Renal cortical epithelial cell (primary cell): ENCODE measurements around the gene GTPBP3. TPM values are rescaled to one million over a fixed set of nuclear protein-coding genes. Genes with fewer than 3 reads are reported as not detected.

Experiments
- DNase-seq: peaks from one replicate; pipeline ENCODE4 v3.0.0-alpha.2; 2011; ENCODE audit warnings: low read depth
- total RNA-seq: library from RNA; depleted of rRNA; stranded (reverse); fragments of >200 nt; gene quantifications from 2 replicates; pipeline ENCODE4 v1.2.3, GENCODE V29; 2014

Gene GTPBP3
- total RNA-seq, 1 donor from 2014 or later, result 19.6 TPM

DNA sequence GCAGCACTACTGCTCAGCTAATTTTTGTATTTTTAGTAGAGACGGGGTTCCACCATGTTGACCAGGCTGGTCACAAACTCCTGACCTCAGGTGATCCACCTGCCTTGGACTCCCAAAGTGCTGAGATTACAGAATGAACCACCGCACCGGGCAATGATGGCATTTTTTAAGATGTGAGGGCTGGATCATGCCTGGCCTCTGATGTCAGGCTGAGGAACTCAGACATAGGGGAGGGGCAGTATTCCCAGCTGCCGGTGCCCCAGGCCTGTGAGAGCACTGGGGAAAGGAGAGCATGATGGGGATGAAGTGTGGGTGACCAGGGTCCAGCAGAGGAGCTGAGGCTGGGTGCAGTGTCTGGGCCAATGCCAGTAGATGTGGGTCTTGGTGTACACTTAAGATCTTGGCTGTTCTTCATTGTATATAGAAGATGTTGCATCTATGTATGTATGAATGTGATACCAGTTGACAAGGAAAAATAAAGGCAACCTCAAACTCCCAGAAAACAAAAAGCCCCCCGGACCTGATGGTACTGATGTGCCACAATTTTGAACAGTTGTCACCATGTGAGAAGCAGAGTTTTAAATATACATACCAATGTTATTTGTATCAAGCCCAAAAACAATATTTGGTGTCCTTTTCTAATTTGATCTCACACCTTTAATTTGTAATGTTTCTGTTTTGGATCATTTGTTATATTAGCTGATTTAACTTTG is 43.2 kb downstream of the GTPBP3 start:
- no peak for DNase-seq

DNA sequence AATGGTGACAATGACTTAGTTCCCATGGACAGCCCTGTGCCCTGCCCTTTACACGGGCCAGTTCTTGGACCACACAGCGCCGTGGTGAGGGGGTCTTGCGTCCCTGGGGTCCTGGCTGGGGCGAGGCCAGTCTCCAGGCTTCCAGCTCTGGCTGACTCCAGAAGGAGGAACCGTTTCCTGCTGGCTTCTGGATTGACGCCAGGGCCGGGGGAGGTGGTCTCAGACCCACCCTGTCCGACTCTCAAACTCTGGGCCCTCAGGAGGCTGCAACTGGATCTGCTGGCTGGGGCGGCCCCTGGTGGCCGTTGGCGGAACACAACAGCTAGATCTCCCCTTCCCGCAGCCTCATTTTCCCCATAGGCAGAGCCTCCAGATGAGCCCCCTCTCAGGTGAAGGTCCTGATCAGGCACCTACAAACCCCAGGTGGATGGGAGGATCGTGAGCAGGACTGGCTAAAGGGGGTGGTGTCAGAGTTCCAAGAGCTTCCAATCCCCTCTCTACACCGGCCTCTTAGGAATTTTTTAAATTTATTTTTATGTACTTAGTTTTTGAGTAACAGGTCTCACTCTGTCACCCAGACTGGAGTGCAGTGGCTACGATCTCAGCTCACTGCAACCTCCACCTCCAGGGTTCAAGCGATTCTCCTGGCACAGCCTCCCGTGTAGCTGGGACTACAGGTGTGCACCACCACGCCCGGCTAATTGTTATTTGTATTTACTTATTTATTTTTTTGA is 48.7 kb downstream of the GTPBP3 start:
- peak; percentile 15 for DNase-seq

DNA sequence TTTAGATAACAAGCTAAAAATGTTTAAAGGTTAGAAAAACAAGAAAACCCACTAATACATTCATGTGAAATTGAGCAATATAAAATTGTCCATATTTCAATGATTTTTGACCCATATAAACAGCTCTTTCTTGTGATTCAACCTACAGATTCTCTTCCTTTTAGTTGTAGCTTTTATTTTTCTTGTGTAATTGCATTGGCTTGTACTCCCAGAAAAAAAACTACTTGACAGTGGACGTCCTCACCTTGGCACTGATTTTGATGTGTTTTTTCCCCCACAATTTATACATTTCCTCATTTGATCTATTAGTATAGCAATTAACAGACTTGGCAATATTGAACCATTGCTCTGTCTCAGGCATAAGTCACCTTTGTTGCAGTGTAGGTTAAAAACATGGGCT is 51.9 kb downstream of the GTPBP3 start:
- no peak for DNase-seq

DNA sequence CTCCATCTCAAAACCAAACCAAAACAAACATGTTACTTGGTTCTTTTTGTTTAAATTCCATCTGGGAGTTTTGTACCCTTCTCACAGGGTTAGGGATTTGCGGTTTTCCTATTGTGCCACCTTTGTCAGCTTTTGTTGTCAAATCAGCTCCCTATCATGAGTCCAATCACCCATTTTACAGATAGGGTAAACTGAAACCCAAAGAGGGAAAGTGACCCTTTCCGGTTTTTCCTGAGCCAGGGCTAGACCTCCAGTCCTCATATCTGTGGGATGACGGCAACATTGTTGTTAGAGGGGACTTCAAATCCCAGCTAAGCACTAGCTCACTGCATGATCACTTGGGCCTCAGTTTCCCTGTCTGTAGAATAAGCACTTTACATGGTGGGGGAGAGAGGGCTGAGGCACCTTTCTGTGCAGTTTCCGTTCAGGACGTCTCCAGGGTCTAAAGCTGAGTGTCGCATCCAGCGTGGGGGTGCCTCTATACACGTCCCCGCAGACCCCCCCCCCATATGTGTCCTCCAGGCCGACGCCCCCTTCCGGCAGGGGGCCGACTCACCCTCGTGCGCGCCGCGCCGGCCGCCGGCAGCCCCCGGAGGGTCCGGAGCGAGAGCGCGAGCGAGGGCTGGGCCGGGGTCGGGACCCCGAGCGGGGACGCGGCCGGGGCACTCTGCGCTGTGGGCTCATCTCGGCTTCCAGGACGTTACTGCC is 52.8 kb downstream of the GTPBP3 start:
- no peak for DNase-seq

DNA sequence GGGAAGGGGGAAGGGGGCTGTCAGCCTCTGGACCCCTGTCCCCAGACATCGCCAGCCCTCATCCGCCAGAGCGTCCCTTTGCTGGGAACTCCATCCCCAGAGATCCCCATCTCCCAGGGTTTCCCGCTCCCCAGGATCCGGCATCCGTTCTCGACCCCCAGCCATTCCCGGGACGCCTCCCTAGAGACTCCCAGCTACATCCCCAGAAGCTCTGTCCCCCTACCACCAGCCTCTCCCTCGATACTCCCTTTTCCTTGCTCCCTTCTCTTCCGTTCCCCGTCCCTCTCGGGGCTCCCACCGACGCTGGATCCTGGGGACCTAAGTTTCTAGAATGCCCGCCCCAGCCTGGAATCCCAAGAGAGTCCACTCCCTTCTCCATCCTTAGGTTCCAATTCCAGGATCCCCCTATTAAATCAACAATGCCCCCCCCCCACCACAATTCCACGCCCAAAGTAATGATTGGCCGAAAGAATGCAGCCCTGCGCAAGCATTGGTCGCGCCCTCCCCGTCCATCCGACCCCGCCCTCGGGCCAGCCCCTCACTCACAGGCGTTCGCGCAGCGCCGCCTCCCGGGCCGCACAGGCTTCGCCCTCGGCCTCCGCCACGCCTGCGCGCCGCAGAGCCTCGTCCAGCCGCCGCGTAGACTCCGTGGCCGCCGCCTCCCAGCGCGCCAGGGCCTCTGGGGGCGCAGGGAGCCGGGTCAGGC is 53.5 kb downstream of the GTPBP3 start:
- peak; percentile 72 for DNase-seq

DNA sequence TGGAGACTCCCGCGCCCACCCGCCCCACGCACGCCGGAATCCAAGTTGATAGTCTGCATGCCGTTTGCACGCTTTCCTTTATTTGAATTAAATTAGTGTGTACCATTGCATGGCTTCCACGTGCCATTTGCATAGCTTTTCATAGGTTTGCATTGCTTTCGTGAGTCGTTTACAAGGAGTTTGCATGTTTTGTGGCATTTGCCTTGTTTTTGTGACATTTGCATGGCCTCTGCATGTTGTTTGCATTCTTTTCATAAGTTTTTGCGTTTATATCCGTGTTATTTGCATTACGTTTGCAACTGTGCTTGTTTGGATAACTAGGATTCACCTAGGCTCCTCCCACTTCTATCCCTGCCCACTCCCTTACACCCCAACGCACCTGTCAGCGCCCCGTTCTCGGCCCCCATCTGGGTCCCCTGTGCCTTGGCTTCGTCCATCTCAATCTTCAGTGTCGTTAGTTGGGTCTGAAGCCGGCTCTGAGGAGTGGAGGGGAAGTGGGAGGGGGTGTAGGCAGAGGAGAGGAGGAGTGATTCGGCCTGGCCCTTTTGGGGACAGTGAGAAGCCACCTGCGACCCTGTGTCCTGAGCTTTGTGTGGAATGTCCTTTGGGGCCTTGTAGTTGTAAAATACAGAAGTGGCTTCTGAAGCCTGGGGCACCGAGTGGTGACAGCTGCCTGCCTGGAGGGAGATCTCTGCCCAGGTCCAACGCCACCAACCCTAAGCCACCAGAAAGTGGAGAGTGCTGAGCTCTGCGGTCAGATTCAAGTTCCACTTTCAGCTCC is 54.2 kb downstream of the GTPBP3 start:
- DNase-seq, result no peak

Other genes with a start within 250 kb of the GTPBP3 start
- gene USE1, start 122.2 kb upstream of the GTPBP3 start, total RNA-seq, result 19.6 and 22.3 TPM in 2 replicates
- 4.5 TPM in 1 of 2 replicates, not detected in the other for gene OCEL1, start 111.3 kb upstream of the GTPBP3 start, total RNA-seq
- gene NR2F6, start 91.6 kb upstream of the GTPBP3 start, total RNA-seq, result 75.7 and 118 TPM in 2 replicates
- 0.20 TPM in 1 of 2 replicates, not detected in the other for gene USHBP1, start 72.8 kb upstream of the GTPBP3 start, total RNA-seq
- gene BABAM1, start 70.1 kb upstream of the GTPBP3 start, total RNA-seq, result 75.3 and 119 TPM in 2 replicates
- gene ANKLE1, start 55.7 kb upstream of the GTPBP3 start, total RNA-seq, result 0.52 and 1.1 TPM in 2 replicates
- 11.8 and 19.4 TPM in 2 replicates for gene ABHD8, start 34.1 kb upstream of the GTPBP3 start, total RNA-seq
- 54.2 and 57.8 TPM in 2 replicates for gene MRPL34, start 31.7 kb upstream of the GTPBP3 start, total RNA-seq
- gene DDA1, start 28.0 kb upstream of the GTPBP3 start, total RNA-seq, result 30.3 and 36.3 TPM in 2 replicates
- gene ANO8, start 2.7 kb upstream of the GTPBP3 start, total RNA-seq, result 5.9 and 10.3 TPM in 2 replicates
- gene PLVAP, start 39.8 kb downstream of the GTPBP3 start, total RNA-seq, result 0.10 and 0.52 TPM in 2 replicates
- 0.20 TPM in 1 of 2 replicates, not detected in the other for gene CCDC194, start 56.6 kb downstream of the GTPBP3 start, total RNA-seq
- 101 and 183 TPM in 2 replicates for gene BST2, start 68.1 kb downstream of the GTPBP3 start, total RNA-seq
- gene MVB12A, start 82.5 kb downstream of the GTPBP3 start, total RNA-seq, result 47.0 and 70.2 TPM in 2 replicates
- gene TMEM221, start 111.1 kb downstream of the GTPBP3 start, total RNA-seq, result 0.30 TPM in 1 of 2 replicates, not detected in the other
- gene NXNL1, start 123.4 kb downstream of the GTPBP3 start, total RNA-seq, result not detected in 2 replicates
- 10.1 and 19.4 TPM in 2 replicates for gene SLC27A1, start 133.0 kb downstream of the GTPBP3 start, total RNA-seq
- 53.2 and 63.9 TPM in 2 replicates for gene PGLS, start 174.1 kb downstream of the GTPBP3 start, total RNA-seq
- 53.9 and 75.0 TPM in 2 replicates for gene COLGALT1, start 218.1 kb downstream of the GTPBP3 start, total RNA-seq